Muscle of leg (tissue), 11 donors: Measurements from ENCODE around the gene ITIH4. TPM values are rescaled to one million over a fixed set of nuclear protein-coding genes. Genes with fewer than 3 reads are reported as not detected.

Experiments
- DNase-seq: peaks from one replicate; pipeline ENCODE4 v3.0.0; 2013
- H3K27ac ChIP-seq: one replicate; pipeline ENCODE4 v1.5.1; 2013; ENCODE audit warnings: mild to moderate bottlenecking, low read length, control low read depth
- H3K27me3 ChIP-seq: one replicate; pipeline ENCODE4 v1.6.1; 2013; ENCODE audit warnings: low read length; ENCODE audit not compliant: control insufficient read depth, insufficient read depth
- H3K36me3 ChIP-seq: one replicate; pipeline ENCODE4 v1.6.1; 2013; ENCODE audit warnings: low read length; ENCODE audit not compliant: control insufficient read depth, insufficient read depth
- H3K4me1 ChIP-seq: one replicate; pipeline ENCODE4 v1.6.1; 2013; ENCODE audit warnings: low read length; ENCODE audit not compliant: control insufficient read depth, insufficient read depth
- H3K4me3 ChIP-seq: one replicate; pipeline ENCODE4 v1.5.1; 2013; ENCODE audit warnings: low read length, control low read depth
- H3K9me3 ChIP-seq: replicated peaks from 2 replicates; pipeline ENCODE4 v1.6.1; 2013; ENCODE audit warnings: low read depth, low read length; ENCODE audit not compliant: control insufficient read depth
- WGBS: methylation state at CpG from one replicate; pipeline ENCODE4 v1.1.5; 2013; ENCODE audit warnings: missing lambda C conversion rate; ENCODE audit not compliant: insufficient coverage; 5-methylcytosine and 5-hydroxymethylcytosine counted together
- polyA plus RNA-seq, 8 donors: library from polyadenylated mRNA; unstranded; fragments of 120-200 nt; gene quantifications; one replicate each; pipeline versions ENCODE4 v1.2.1 to v1.2.3, GENCODE V29; 2013; ENCODE audit warnings: inconsistent platforms in 1 of 8, low replicate concordance in 1 of 8; ENCODE audit not compliant: insufficient read length in 8 of 8, insufficient read depth in 1 of 8
- total RNA-seq: library from RNA; stranded (reverse); fragments of 120-200 nt; gene quantifications from one replicate; pipeline ENCODE4 v1.2.4, GENCODE V29; 2013

The ITIH4 gene
- total and polyA plus RNA-seq, 9 donors: 7.9 to 37.5 (median 22.1) TPM

DNA sequence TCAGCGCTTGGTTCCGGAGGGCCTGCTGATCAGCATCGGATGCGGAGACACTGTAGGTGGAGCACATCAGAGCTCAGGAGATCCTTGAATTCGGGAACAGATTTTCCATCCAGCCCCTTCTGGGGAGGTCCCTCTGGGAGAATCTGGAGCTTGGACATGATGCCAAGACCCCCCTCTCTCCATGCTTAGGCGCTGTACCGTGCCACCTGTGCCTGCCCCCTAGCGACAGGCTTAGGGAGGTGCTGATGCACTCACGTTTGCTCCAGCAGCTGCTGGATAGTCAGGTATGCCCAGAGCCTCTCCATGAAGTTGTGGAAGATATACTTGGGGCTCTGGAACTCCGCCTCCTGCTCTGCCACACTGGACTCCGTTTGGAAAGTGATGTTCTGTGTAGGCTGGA is 9.7 kb downstream of the ITIH4 start:
- H3K36me3 ChIP-seq: peaks cover 23% of the 10 kb centered on the region
- no peaks in the 10 kb centered on the region for H3K27me3 ChIP-seq
- no peak overlapping the region for H3K27ac ChIP-seq
- H3K4me3 ChIP-seq: no peak overlapping the region
- 46% methylated on average over 11 of the region's 11 CpGs for WGBS
- DNase-seq: no peak
- no peaks in the 10 kb centered on the region for H3K9me3 ChIP-seq
- no peaks in the 10 kb centered on the region for H3K4me1 ChIP-seq

DNA sequence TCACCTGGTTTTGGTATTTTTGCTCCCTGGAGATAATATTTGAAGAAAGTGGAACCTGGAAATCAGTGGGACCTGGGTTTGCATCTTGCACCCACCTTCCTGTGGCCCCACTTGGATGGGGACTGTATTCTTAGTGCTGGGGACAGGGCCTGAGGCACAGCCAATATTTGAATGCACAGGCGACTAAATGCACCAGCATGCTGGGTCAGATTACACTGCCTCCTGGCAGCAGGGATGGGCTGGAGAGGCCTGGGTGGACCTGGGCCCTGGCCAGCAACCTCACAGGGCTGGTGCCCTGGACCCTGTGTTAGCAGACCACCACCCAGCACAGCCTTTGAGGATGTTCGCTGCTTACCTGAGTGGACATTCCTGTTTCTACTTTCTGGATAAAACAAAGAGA is 10.5 kb downstream of the ITIH4 start:
- no peak for DNase-seq
- H3K4me3 ChIP-seq: no peak overlapping the region
- H3K9me3 ChIP-seq: no peaks in the 10 kb centered on the region
- peaks cover 23% of the 10 kb centered on the region for H3K36me3 ChIP-seq
- H3K27ac ChIP-seq: no peak overlapping the region
- no peaks in the 10 kb centered on the region for H3K27me3 ChIP-seq
- H3K4me1 ChIP-seq: no peaks in the 10 kb centered on the region
- WGBS: 59% methylated on average over 2 of the region's 2 CpGs

DNA sequence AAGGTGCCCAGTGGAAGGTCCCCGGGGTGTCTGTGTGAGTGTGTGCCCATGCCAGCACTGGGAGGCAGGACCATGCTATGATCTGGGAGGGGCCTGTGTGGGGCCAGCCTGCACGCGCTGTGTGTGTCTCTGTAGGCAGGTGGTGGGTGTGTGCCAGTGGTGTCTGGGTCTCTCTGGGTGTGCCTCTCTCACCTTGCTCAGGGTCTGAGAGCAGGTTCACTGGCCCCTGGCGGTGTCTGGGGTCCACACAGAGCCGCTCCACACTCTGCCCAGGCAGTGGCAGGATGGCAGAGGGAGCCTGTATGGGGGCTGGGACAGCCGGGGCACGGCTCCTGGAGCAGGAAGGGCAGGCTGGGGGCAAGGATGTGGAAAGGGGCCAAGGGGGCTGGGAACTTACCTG is 12.6 kb downstream of the ITIH4 start:
- H3K27me3 ChIP-seq: no peaks in the 10 kb centered on the region
- no peaks in the 10 kb centered on the region for H3K4me1 ChIP-seq
- 92% methylated on average over 7 of the region's 7 CpGs for WGBS
- peaks cover 23% of the 10 kb centered on the region for H3K36me3 ChIP-seq
- H3K9me3 ChIP-seq: no peaks in the 10 kb centered on the region
- H3K4me3 ChIP-seq: no peak overlapping the region
- DNase-seq: no peak
- H3K27ac ChIP-seq: no peak overlapping the region

DNA sequence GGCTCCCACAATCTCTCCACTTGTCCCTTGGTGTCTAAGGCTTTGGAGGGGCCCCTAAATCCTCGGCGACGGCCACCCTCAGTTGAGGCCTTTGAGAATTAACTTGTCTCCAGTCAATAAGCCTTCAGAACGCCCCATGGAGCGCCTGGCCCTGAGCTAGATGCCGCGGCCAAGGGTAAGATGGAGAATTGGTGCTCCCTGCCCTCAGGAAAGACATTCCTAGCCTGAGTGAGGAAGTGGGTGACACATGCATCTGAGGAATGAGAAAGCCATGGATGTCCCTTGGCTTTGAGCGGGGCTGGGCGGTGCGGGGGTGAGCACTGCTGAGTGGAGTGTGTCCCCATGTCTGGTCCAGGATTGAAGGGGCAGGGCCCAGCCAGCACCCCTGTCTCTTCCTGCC is 13.3 kb downstream of the ITIH4 start:
- Histone ChIP-seq H3K4me3 (no peak overlapping the region), H3K36me3 (peaks cover 23% of the 10 kb centered on the region), H3K27me3 (no peaks in the 10 kb centered on the region), H3K27ac (no peak overlapping the region), H3K9me3 (no peaks in the 10 kb centered on the region), H3K4me1 (no peaks in the 10 kb centered on the region)
- WGBS: 94% methylated on average over 7 of the region's 10 CpGs
- no peak for DNase-seq

DNA sequence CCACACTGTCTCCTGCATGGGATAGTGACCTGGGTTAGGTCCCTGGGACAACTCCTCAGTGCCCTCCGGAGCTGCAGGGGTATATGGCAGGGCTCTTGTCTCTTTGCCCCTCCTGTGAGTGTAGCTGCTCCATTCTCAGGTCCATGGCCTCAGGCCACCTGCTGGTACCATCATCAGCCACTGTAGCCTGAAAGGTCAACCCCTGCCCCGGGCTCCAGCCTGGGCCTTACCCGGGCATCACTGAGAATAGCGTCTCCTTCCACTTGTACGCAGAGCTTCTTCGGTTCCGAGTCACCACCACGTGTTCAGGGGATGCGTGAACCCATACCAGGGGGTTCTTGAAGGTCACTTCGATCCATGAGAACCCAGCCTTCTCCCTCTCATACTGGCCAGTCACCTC is 13.8 kb downstream of the ITIH4 start:
- no peak overlapping the region for H3K27ac ChIP-seq
- WGBS: 91% methylated on average over 10 of the region's 10 CpGs
- H3K36me3 ChIP-seq: peaks cover 23% of the 10 kb centered on the region
- DNase-seq: no peak
- no peaks in the 10 kb centered on the region for H3K9me3 ChIP-seq
- H3K4me1 ChIP-seq: no peaks in the 10 kb centered on the region
- H3K4me3 ChIP-seq: no peak overlapping the region
- no peaks in the 10 kb centered on the region for H3K27me3 ChIP-seq

DNA sequence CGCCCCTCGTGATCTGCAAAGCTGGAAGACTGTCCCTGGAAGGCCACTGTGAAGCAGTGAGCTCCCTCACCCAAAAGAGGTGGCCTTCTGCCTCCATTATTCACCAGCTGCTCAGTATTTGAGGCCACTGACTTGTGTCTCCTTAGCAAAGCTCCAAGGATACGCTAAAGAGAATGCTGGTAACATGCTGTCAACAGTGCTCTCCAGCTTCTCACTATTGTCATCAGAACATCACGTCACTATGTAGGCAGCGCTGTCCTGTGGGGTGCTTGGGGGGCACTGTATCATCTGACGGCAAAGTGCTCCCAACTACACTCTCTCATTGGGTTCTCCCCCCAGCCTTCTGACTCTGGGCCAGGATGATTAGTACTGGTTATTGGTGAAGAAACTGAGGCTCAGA is 14.3 kb downstream of the ITIH4 start:
- Histone ChIP-seq H3K27me3 (no peaks in the 10 kb centered on the region), H3K27ac (no peak overlapping the region), H3K36me3 (peaks cover 19% of the 10 kb centered on the region), H3K9me3 (no peaks in the 10 kb centered on the region), H3K4me3 (no peak overlapping the region), H3K4me1 (no peaks in the 10 kb centered on the region)
- no peak for DNase-seq
- WGBS: 85% methylated on average over 3 of the region's 6 CpGs

DNA sequence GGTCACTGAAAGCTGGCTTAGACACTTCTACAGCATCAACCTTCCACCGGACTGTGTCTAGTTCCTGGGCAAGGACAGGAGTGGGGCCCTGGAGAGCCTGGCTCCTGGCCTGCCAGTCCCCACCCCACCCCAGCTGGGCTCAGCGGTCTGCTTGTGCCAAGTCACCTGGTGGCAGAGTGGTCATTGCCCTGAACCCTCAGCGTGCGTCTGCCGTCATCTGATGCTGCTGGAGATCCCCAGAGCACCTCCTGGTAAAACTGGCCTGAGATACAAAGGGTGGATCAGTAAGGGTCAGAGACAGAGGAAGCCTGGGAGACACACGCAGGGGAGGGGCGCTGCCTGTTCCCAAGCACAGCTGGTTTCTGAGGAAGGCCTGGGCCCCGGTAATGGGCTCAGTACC is 16.7 kb downstream of the ITIH4 start:
- Histone ChIP-seq H3K9me3 (no peaks in the 10 kb centered on the region), H3K4me1 (no peaks in the 10 kb centered on the region), H3K36me3 (peaks cover 7% of the 10 kb centered on the region), H3K4me3 (no peak overlapping the region), H3K27me3 (no peaks in the 10 kb centered on the region), H3K27ac (no peak overlapping the region)
- WGBS: 52% methylated on average over 7 of the region's 8 CpGs
- no peak for DNase-seq

DNA sequence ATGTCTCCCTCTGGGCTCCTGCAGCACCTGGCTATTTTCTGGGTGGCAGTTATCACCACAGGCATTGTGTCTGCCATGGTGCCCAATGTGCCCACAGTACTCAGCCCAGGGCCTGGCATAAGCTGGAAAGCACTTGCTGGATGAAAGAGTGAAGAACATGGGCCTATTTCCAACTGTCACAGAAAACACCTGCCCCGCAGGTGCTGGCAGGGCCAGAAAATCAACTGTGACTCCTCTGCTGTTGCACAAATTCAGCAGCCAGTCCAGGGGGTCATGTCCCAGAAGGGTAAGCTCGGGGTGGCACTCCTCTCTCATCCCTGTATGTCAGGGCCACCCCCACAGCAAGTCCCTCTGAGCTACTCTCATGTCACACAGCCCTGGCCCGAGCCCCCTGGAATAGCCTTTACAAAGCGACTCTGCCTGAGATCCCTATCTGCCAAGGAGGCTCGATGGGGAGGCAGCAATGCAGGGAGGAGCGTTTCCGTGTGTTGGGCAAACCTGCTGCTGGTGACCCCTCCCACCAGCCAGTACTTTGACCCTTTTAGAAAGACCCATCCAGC is 18.9 kb downstream of the ITIH4 start:
- Histone ChIP-seq H3K4me3 (no peak overlapping the region), H3K36me3 (peaks cover 7% of the 10 kb centered on the region), H3K27me3 (peaks cover 2% of the 10 kb centered on the region), H3K9me3 (no peaks in the 10 kb centered on the region), H3K4me1 (no peaks in the 10 kb centered on the region), H3K27ac (no peak overlapping the region)
- no peak for DNase-seq
- WGBS: 78% methylated on average over 6 of the region's 7 CpGs

DNA sequence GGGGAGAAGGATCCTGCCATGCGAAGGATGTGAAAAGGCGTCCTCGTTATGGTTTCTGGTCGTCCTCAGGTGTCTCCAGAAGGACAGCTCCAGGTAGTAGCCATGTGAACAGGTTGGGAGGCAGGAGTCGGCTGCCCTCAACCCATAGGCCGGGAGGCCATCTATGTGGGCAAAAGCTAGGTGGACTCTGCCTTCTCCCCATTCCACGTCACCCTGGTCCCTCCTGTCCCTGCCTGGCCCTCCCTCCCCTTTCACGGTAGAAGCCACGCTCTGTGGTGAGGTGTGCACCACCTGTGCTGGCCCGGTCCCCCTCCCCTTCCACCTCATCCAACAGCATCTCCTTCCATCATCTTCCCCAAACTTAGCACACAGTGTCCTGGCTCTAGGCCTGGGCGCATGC is 19.5 kb downstream of the ITIH4 start:
- WGBS: 86% methylated on average over 6 of the region's 11 CpGs
- no peak overlapping the region for H3K27ac ChIP-seq

DNA sequence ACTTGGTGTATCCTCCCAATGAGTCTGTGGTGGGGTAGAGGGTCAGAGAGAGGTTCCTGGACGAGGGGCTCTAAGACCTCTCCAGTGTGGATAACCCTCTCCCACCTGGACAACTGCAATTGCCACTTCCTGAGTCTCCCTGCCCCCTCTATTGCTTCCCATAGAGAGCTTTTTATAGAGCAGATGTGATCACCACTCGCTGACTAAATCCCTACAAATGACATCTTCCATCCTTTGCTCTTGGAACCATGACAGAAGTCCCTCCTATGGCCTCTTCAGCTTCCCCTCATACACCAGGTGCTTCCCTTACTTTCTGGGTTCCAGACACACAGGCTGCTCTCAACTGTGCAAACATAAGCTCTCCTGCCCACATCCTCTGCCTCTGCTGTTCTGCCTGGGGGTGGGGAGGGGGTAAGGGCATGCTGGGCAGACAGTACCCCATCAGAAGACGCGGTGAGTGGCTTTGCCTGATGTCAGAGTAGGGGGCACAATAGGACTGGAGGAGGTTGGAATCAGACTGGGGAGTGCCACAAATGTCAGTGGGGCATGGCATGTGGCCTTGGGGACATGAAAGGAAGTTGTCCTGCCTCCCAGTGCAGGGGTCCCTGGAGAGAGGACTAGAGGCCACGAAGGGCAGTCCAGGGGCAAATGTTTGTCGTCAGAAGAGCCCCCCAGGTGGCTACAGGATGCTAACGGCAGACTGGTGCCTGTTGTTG is 20.7 kb downstream of the ITIH4 start:
- Histone ChIP-seq H3K36me3 (peaks cover 7% of the 10 kb centered on the region), H3K4me1 (no peaks in the 10 kb centered on the region), H3K27ac (no peak overlapping the region), H3K27me3 (peaks cover 2% of the 10 kb centered on the region), H3K4me3 (no peak overlapping the region), H3K9me3 (no peaks in the 10 kb centered on the region)
- no peak for DNase-seq
- 61% methylated on average over 6 of the region's 7 CpGs for WGBS

More for the DNA sequence above, 19.5 kb downstream of the ITIH4 start:
- no peak overlapping the region for H3K4me3 ChIP-seq
- H3K4me1 ChIP-seq: no peaks in the 10 kb centered on the region
- no peaks in the 10 kb centered on the region for H3K9me3 ChIP-seq
- peaks cover 2% of the 10 kb centered on the region for H3K27me3 ChIP-seq
- no peak for DNase-seq
- peaks cover 7% of the 10 kb centered on the region for H3K36me3 ChIP-seq
